ENCODE data around the gene LNX2.

DNA sequence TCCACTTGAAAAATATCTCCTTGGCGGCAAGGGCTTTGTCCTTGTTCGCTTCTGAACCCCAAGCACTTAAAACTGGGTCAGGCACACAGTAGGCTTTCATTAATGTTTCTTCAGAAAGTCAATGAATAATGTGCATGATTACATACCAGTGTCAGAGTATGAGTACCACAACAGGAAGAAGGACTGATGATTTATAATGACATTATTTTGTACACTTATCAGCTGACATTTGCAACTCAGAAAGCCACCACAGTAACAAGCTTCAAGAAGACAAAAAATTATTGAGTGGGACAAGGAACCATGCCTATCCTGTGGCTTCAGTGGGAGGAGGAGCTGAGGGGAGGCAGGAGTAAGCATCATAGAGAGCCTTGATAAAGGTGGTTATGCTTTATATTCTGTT, 11.3 kb upstream of the LNX2 start:
- TF ChIP-seq, protein P1, sequence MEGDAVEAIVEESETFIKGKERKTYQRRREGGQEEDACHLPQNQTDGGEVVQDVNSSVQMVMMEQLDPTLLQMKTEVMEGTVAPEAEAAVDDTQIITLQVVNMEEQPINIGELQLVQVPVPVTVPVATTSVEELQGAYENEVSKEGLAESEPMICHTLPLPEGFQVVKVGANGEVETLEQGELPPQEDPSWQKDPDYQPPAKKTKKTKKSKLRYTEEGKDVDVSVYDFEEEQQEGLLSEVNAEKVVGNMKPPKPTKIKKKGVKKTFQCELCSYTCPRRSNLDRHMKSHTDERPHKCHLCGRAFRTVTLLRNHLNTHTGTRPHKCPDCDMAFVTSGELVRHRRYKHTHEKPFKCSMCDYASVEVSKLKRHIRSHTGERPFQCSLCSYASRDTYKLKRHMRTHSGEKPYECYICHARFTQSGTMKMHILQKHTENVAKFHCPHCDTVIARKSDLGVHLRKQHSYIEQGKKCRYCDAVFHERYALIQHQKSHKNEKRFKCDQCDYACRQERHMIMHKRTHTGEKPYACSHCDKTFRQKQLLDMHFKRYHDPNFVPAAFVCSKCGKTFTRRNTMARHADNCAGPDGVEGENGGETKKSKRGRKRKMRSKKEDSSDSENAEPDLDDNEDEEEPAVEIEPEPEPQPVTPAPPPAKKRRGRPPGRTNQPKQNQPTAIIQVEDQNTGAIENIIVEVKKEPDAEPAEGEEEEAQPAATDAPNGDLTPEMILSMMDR (conservative IDR thresholded peaks at IDR 0.05; ENCODE audit: low read length), result no peak
- TF ChIP-seq EZH2phosphoT487 (IDR thresholded peaks at IDR 0.05; ENCODE audit: borderline replicate concordance), result no peak

Data from Loucy (cell line).